Measurements from ENCODE around the gene IL19.
A peak's percentile ranks its signal among the peaks of the same experiment; 100 is the strongest.
"Not testable (repeated sequence)": the region's sequence is repeated elsewhere in the genome, so short reads cannot be mapped to it uniquely, and the experiment has no call there.

The IL19 gene

GRCh38 chr1:206754011-206754410 lies 16.6 kb upstream of the IL19 start:
- Mint-ChIP-seq H3K4me1 (ENCODE audit: low read depth) (peaks cover 43% of the 10 kb centered on the region), H3K4me3 (peak overlapping the region; percentile 21), H3K27me3 (no peaks in the 10 kb centered on the region), H3K27ac (no peak overlapping the region), H3K9me3 (ENCODE audit: low read depth) (peaks cover 4% of the 10 kb centered on the region), H3K36me3 (peaks cover 9% of the 10 kb centered on the region)

- Mint-ChIP-seq H3K27me3 (no peaks in the 10 kb centered on the region), H3K27ac (no peak overlapping the region), H3K36me3 (peaks cover 9% of the 10 kb centered on the region), H3K4me1 (ENCODE audit: low read depth) (peaks cover 43% of the 10 kb centered on the region), H3K9me3 (ENCODE audit: low read depth) (peaks cover 4% of the 10 kb centered on the region), H3K4me3 (no peak overlapping the region)
These were observed 12.9 kb upstream of the IL19 start for GRCh38 chr1:206757524-206758266.

- Mint-ChIP-seq H3K9me3 (ENCODE audit: low read depth) (no peaks in the 10 kb centered on the region), H3K27ac (no peak overlapping the region), H3K4me3 (no peak overlapping the region), H3K4me1 (ENCODE audit: low read depth) (peaks cover 46% of the 10 kb centered on the region), H3K36me3 (no peaks in the 10 kb centered on the region), H3K27me3 (no peaks in the 10 kb centered on the region)
These were observed 10.0 kb upstream of the IL19 start for GRCh38 chr1:206760590-206760989.

GRCh38 chr1:206761159-206761768 lies 9.3 kb upstream of the IL19 start:
- H3K4me1 Mint-ChIP-seq (ENCODE audit: low read depth) = peaks cover 47% of the 10 kb centered on the region
- H3K27me3 Mint-ChIP-seq = no peaks in the 10 kb centered on the region
- no peak overlapping the region for H3K4me3 Mint-ChIP-seq
- no peaks in the 10 kb centered on the region for H3K36me3 Mint-ChIP-seq
- no peak overlapping the region for H3K27ac Mint-ChIP-seq
- H3K9me3 Mint-ChIP-seq (ENCODE audit: low read depth) = no peaks in the 10 kb centered on the region

- peaks cover 53% of the 10 kb centered on the region for H3K4me1 Mint-ChIP-seq (ENCODE audit: low read depth)
- H3K4me3 Mint-ChIP-seq; H3K9me3 Mint-ChIP-seq (ENCODE audit: low read depth); H3K27me3 Mint-ChIP-seq; H3K36me3 Mint-ChIP-seq; H3K27ac Mint-ChIP-seq: not testable (repeated sequence)
These were observed 7.7 kb upstream of the IL19 start for GRCh38 chr1:206762741-206763364.

GRCh38 chr1:206765771-206766170 lies 4.8 kb upstream of the IL19 start:
- H3K27me3 Mint-ChIP-seq; H3K36me3 Mint-ChIP-seq; H3K9me3 Mint-ChIP-seq (ENCODE audit: low read depth): not testable (repeated sequence)
- peak overlapping the region; percentile 82 for H3K4me3 Mint-ChIP-seq
- H3K4me1 Mint-ChIP-seq (ENCODE audit: low read depth) = peaks cover 75% of the 10 kb centered on the region
- H3K27ac Mint-ChIP-seq = peak overlapping the region; percentile 84

- Mint-ChIP-seq H3K4me3 (peak overlapping the region; percentile 82), H3K9me3 (ENCODE audit: low read depth) (no peaks in the 10 kb centered on the region), H3K36me3 (no peaks in the 10 kb centered on the region), H3K27ac (peak overlapping the region; percentile 84), H3K4me1 (ENCODE audit: low read depth) (peaks cover 76% of the 10 kb centered on the region), H3K27me3 (no peaks in the 10 kb centered on the region)
These were observed 4.2 kb upstream of the IL19 start for GRCh38 chr1:206766251-206766856.

- no peaks in the 10 kb centered on the region for H3K36me3 Mint-ChIP-seq
- no peaks in the 10 kb centered on the region for H3K9me3 Mint-ChIP-seq (ENCODE audit: low read depth)
- H3K4me1 Mint-ChIP-seq (ENCODE audit: low read depth) = peaks cover 88% of the 10 kb centered on the region
- peak overlapping the region; percentile 56 for H3K27ac Mint-ChIP-seq
- H3K4me3 Mint-ChIP-seq = peak overlapping the region; percentile 15
- H3K27me3 Mint-ChIP-seq = no peaks in the 10 kb centered on the region
These were observed 1.9 kb upstream of the IL19 start for GRCh38 chr1:206768472-206769303.

- Mint-ChIP-seq H3K27ac (peak overlapping the region; percentile 56), H3K27me3 (no peaks in the 10 kb centered on the region), H3K36me3 (no peaks in the 10 kb centered on the region), H3K4me3 (peak overlapping the region; percentile 15), H3K4me1 (ENCODE audit: low read depth) (peaks cover 81% of the 10 kb centered on the region), H3K9me3 (ENCODE audit: low read depth) (no peaks in the 10 kb centered on the region)
These were observed 1.3 kb upstream of the IL19 start for GRCh38 chr1:206769304-206769731.

- no peak overlapping the region for H3K27ac Mint-ChIP-seq
- peak overlapping the region; percentile 31 for H3K4me3 Mint-ChIP-seq
- peaks cover 67% of the 10 kb centered on the region for H3K4me1 Mint-ChIP-seq (ENCODE audit: low read depth)
- no peaks in the 10 kb centered on the region for H3K36me3 Mint-ChIP-seq
- no peaks in the 10 kb centered on the region for H3K9me3 Mint-ChIP-seq (ENCODE audit: low read depth)
- H3K27me3 Mint-ChIP-seq = no peaks in the 10 kb centered on the region
These were observed 742 bp downstream of the IL19 start for GRCh38 chr1:206771338-206771692.

GRCh38 chr1:206772243-206772937 lies 1.8 kb downstream of the IL19 start, which contains the start of gene IL10:
TSS of gene IL10 (minus strand) at chr1:206772494. CDS start at chr1:206772435, 59 bp downstream.
- H3K4me3 Mint-ChIP-seq = peak within 1 kb of the TSS; percentile 31
- H3K27me3 Mint-ChIP-seq = no peaks in the 10 kb centered on the region
- H3K36me3 Mint-ChIP-seq = no peaks in the 10 kb centered on the region
- peak within 1 kb of the TSS; percentile 23 for H3K27ac Mint-ChIP-seq
- H3K9me3 Mint-ChIP-seq (ENCODE audit: low read depth) = no peaks in the 10 kb centered on the region
- H3K4me1 Mint-ChIP-seq (ENCODE audit: low read depth) = peaks cover 58% of the 10 kb centered on the region

- Mint-ChIP-seq H3K36me3 (no peaks in the 10 kb centered on the region), H3K27me3 (no peaks in the 10 kb centered on the region), H3K27ac (no peak overlapping the region), H3K4me3 (no peak overlapping the region), H3K4me1 (ENCODE audit: low read depth) (peaks cover 46% of the 10 kb centered on the region), H3K9me3 (ENCODE audit: low read depth) (no peaks in the 10 kb centered on the region)
These were observed 3.5 kb downstream of the IL19 start for GRCh38 chr1:206774093-206774492.

- Mint-ChIP-seq H3K27ac (no peak overlapping the region), H3K36me3 (no peaks in the 10 kb centered on the region), H3K27me3 (no peaks in the 10 kb centered on the region), H3K9me3 (ENCODE audit: low read depth) (no peaks in the 10 kb centered on the region), H3K4me1 (ENCODE audit: low read depth) (peaks cover 25% of the 10 kb centered on the region), H3K4me3 (no peak overlapping the region)
These were observed 5.7 kb downstream of the IL19 start for GRCh38 chr1:206776229-206776628.

- Mint-ChIP-seq H3K36me3 (no peaks in the 10 kb centered on the region), H3K27me3 (no peaks in the 10 kb centered on the region), H3K9me3 (ENCODE audit: low read depth) (no peaks in the 10 kb centered on the region), H3K4me3 (no peak overlapping the region), H3K27ac (no peak overlapping the region), H3K4me1 (ENCODE audit: low read depth) (peaks cover 22% of the 10 kb centered on the region)
These were observed 7.5 kb downstream of the IL19 start for GRCh38 chr1:206778031-206778430.

Measured in activated naive CD8-positive, alpha-beta T cell (primary cell).